ENCODE results near the gene TSSK3. TPM values are rescaled to one million over a fixed set of nuclear protein-coding genes. Genes with fewer than 3 reads are reported as not detected.

TSSK3 gene
- total RNA-seq, 2 donors from 2014 or later, result 3.4 to 6.4 TPM

GRCh38 chr1:32361308-32361673, 1.0 kb upstream of the TSSK3 start:
- TF ChIP-seq, protein P1, sequence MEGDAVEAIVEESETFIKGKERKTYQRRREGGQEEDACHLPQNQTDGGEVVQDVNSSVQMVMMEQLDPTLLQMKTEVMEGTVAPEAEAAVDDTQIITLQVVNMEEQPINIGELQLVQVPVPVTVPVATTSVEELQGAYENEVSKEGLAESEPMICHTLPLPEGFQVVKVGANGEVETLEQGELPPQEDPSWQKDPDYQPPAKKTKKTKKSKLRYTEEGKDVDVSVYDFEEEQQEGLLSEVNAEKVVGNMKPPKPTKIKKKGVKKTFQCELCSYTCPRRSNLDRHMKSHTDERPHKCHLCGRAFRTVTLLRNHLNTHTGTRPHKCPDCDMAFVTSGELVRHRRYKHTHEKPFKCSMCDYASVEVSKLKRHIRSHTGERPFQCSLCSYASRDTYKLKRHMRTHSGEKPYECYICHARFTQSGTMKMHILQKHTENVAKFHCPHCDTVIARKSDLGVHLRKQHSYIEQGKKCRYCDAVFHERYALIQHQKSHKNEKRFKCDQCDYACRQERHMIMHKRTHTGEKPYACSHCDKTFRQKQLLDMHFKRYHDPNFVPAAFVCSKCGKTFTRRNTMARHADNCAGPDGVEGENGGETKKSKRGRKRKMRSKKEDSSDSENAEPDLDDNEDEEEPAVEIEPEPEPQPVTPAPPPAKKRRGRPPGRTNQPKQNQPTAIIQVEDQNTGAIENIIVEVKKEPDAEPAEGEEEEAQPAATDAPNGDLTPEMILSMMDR (conservative IDR thresholded peaks at IDR 0.05), result no peak
- peaks cover 4% of the 10 kb centered on the region for H3K4me1 Mint-ChIP-seq
- H3K9me3 Mint-ChIP-seq, result no peaks in the 10 kb centered on the region
- no peak overlapping the region for H3K27ac ChIP-seq (ENCODE audit: low read depth, low read length)
- H3K4me3 ChIP-seq (ENCODE audit: low read length), result no peak overlapping the region
- H3K36me3 Mint-ChIP-seq (ENCODE audit: low read depth), result peaks cover 28% of the 10 kb centered on the region
- H3K27me3 ChIP-seq (ENCODE audit: control insufficient read depth, insufficient read depth, low read length, poor library complexity, severe bottlenecking), result no peaks in the 10 kb centered on the region
- peak overlapping the region; percentile 24 for H3K4me3 Mint-ChIP-seq
- no peaks in the 10 kb centered on the region for H3K4me1 ChIP-seq (ENCODE audit: control insufficient read depth, insufficient read depth, low read length)
- no peak for DNase-seq
- H3K27me3 Mint-ChIP-seq (ENCODE audit: insufficient read depth), result peaks cover 16% of the 10 kb centered on the region
- 67 to 82% methylated on average over 30 to 35 of the region's 35 CpGs for WGBS, 2 experiments (ENCODE audit: insufficient coverage in 1 of 2, insufficient read length in 1 of 2)
- no peaks in the 10 kb centered on the region for H3K9me3 ChIP-seq (ENCODE audit: control insufficient read depth, low read length)
- peaks cover 26% of the 10 kb centered on the region for H3K36me3 ChIP-seq (ENCODE audit: control insufficient read depth, insufficient read depth, low read length)
- H3K9ac ChIP-seq (ENCODE audit: extremely low read depth, low read length, poor library complexity, severe bottlenecking), result no peak overlapping the region
- H3K27ac Mint-ChIP-seq, result no peak overlapping the region

DNA sequence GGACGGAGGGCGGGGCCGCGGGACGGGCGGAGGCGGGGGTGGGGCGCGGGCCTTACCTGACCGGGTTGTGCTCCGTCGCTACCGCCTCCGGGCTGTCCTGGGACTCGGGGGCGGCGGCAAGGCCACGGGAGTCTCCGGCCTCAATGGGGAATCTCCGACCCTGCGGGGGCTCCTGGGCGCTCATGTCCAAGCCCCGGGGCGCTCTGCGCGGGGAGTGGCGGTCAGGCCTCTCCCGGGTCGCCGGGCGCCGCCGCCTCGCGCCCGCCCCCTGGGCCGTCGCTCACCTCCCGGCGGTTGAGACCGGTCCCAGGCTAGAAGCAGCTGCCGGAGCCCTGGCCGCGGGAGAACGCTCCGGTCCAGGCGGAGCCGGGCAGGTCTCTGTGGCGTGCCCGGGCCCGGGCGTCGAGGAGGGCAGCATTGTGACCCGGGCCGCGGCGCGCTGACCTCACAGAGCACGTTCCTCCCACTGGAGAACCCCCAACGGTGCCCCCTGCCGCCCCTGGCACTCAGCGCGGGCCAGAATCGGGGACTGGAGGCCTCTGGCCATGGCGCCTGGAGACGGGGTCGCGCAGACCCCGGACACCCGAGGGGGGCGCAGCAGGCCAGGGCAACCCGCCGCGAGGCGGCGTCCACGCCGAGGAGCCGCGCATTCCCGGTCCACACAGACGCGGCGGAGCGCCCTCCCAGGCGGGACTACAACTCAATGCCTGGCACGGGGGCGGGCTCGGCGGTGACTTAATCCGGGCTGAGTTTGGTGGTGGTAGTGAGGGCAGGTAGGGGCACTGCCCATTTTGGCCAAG, 465 bp upstream of the TSSK3 start:
- no peak overlapping the region for H3K27ac Mint-ChIP-seq
- peaks cover 14% of the 10 kb centered on the region for H3K27me3 Mint-ChIP-seq (ENCODE audit: insufficient read depth)
- Histone ChIP-seq H3K4me1 (ENCODE audit: control insufficient read depth, insufficient read depth, low read length) (no peaks in the 10 kb centered on the region), H3K9ac (ENCODE audit: extremely low read depth, low read length, poor library complexity, severe bottlenecking) (peak overlapping the region; percentile 41), H3K4me3 (ENCODE audit: low read length) (no peak overlapping the region), H3K9me3 (ENCODE audit: control insufficient read depth, low read length) (no peaks in the 10 kb centered on the region), H3K27ac (ENCODE audit: low read depth, low read length) (no peak overlapping the region), H3K36me3 (ENCODE audit: control insufficient read depth, insufficient read depth, low read length) (peaks cover 32% of the 10 kb centered on the region), H3K27me3 (ENCODE audit: control insufficient read depth, insufficient read depth, low read length, poor library complexity, severe bottlenecking) (no peaks in the 10 kb centered on the region)
- DNase-seq, result peak; percentile 83
- peaks cover 34% of the 10 kb centered on the region for H3K36me3 Mint-ChIP-seq (ENCODE audit: low read depth)
- WGBS, 2 experiments (ENCODE audit: insufficient coverage in 1 of 2, insufficient read length in 1 of 2), result 12% methylated on average over 5 to 91 of the region's 91 CpGs
- peaks cover 4% of the 10 kb centered on the region for H3K4me1 Mint-ChIP-seq
- H3K4me3 Mint-ChIP-seq, result peak overlapping the region; percentile 39
- TF ChIP-seq, protein P1 (conservative IDR thresholded peaks at IDR 0.05), result peak; percentile 57
- H3K9me3 Mint-ChIP-seq, result no peaks in the 10 kb centered on the region

GRCh38 chr1:32363713-32364112, 1.4 kb downstream of the TSSK3 start:
- Histone ChIP-seq H3K9ac (ENCODE audit: extremely low read depth, low read length, poor library complexity, severe bottlenecking) (no peak overlapping the region), H3K9me3 (ENCODE audit: control insufficient read depth, low read length) (no peaks in the 10 kb centered on the region), H3K27me3 (ENCODE audit: control insufficient read depth, insufficient read depth, low read length, poor library complexity, severe bottlenecking) (no peaks in the 10 kb centered on the region), H3K36me3 (ENCODE audit: control insufficient read depth, insufficient read depth, low read length) (peaks cover 50% of the 10 kb centered on the region), H3K4me3 (ENCODE audit: low read length) (no peak overlapping the region), H3K27ac (ENCODE audit: low read depth, low read length) (no peak overlapping the region), H3K4me1 (ENCODE audit: control insufficient read depth, insufficient read depth, low read length) (no peaks in the 10 kb centered on the region)
- no peak for DNase-seq
- Mint-ChIP-seq H3K36me3 (ENCODE audit: low read depth) (peaks cover 51% of the 10 kb centered on the region), H3K27me3 (ENCODE audit: insufficient read depth) (peaks cover 14% of the 10 kb centered on the region), H3K9me3 (no peaks in the 10 kb centered on the region), H3K27ac (no peak overlapping the region), H3K4me3 (no peak overlapping the region), H3K4me1 (peaks cover 4% of the 10 kb centered on the region)
- TF ChIP-seq, protein P1 (conservative IDR thresholded peaks at IDR 0.05), result no peak
- WGBS, 2 experiments (ENCODE audit: insufficient coverage in 1 of 2, insufficient read length in 1 of 2), result 95 to 96% methylated on average over 9 to 12 of the region's 12 CpGs
